GM19025 (cell line): ENCODE measurements around the gene HBS1L.

Experiments used
- ATAC-seq: cut with Tn5 transposase; IDR thresholded peaks from one replicate; pipeline ENCODE4 v1.9.1; 2021; ENCODE audit warnings: mild to moderate bottlenecking, low read depth, moderate library complexity; ENCODE audit not compliant: unreplicated experiment

Gene HBS1L

DNA sequence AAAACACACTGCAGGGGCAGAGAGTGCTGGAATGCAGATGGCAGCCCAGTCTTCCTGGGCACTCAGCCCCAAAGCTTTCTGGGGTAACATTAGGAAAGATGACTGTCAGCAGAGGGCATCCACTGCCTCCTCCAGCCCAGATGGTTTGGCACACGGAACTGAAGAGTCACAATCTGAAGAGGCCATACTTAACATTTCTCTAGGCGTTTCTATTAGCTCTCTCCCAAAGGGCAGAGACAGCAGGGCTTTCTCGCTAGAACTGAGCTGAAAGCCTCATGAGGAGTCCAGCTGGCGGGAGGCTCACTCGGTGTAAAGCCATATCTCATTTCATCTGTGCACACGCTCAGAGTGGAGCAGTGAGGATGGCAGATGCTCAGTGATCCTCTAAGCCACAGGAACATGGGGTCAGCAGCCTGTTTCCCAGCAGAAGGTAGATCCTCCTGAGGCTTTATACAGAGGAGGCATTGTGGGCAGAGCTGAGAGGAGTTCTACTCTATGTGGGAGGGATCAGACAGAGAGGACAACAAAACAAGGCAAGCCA, 132.8 kb downstream of the HBS1L start:
- no peak for ATAC-seq

DNA sequence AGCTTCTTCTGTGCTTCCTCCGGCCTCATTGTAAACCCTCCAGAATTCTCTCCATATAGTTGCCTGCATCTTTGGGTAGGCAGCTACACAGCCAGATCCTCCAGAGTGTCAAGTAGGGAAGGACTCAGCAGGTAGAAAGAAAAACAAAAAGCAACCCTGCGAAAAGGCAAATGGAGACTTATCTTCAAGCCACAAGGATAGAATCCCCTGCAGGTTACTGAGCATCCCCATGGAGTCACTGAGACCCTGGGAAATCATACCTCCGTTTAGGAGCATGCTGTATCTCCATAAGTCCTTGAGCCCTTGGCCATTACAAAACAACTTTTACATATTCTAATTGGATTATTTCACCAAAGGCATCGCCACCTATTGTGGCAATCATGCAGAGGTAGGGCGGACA, 133.3 kb downstream of the HBS1L start:
- no peak for ATAC-seq

DNA sequence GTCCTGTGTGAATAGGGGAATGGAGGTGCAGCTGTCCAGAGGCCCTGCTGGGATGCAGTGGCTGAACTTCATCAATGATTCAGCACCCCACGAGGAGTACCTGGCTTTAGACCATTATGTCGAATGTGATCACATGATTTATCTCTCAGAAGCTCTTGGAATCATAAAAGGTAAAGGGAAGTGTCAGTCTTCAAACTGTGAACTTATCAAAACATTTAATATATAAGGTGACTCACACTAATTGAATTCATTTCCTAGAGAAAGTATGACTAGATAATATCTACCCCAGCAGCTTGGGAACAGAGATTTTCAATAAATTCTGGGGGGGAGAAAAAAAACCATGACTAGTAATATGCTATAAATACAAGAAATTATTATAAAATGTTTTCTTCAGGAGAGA, 134.2 kb downstream of the HBS1L start:
- no peak for ATAC-seq

DNA sequence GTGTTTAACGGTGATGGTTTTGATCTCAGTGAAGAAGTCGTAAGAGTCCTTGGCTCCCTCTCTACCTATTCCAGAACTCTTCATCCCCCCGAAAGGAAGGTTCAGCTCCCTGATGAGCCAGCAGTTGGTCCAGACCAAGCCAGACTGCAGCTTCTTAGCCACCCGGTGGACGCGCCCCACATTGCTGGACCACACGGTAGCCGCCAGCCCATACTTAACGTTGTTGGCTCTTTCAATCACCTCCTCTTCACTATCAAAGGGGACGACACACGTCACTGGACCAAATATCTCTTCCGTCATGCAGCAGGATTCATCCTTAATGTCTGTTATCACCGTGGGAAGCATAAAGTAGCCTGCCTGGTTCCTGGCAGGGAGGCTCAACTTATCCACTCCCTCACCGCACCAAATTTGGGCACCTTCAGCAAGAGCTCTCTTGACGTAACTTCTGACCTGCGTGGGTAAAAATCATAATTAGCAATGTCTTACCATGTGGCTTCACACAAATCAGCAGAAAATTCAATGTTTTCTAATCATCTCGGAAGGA, 136.1 kb downstream of the HBS1L start:
- ATAC-seq = no peak

DNA sequence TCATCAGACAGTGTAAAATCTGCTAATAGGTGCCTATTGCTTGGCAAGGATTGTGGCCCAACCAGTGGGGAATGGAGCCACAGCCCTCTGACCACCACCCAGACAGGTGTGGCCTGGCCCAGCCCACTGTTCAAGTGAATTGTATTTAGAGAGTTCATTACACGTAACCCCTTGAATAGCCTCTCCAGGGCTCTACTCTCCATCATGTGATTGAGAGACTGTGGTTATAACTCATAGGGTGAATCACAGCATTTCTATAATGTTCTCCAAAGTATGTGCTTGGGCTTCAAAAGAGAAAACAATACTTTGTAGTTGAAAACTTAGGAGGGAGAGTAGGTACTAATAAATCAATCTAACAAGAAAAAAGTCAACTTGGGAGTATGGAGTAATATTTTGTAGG, 143.1 kb downstream of the HBS1L start:
- no peak for ATAC-seq

DNA sequence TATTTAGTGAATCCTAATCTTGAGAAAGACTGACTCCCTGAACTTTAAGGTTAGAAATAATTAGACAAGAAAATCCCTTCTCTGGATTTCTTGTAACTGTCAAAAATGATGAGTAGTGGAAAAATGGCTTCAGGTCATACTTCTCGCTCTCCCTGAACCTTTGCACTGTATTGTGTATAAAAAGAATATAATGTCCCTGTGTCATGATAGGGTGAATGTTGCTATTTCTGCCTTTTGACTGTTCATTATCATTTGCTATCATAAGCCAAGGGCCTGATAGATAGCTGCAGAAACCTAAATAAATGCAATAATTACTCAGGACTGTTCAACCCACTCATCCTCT, 144.1 kb downstream of the HBS1L start:
- no peak for ATAC-seq
